Subcutaneous abdominal adipose tissue (tissue), 5 donors: Measurements from ENCODE around the gene IL31.

Source experiments
- H3K27ac ChIP-seq: one replicate; pipeline ENCODE4 v1.7.0; 2013; ENCODE audit warnings: low read depth, mild to moderate bottlenecking, inconsistent platforms, low read length, moderate library complexity
- H3K27me3 ChIP-seq, 5 donors: one replicate each; pipeline ENCODE4 v1.7.0; 2013; ENCODE audit warnings: low read length in 5 of 5, inconsistent platforms in 1 of 5; ENCODE audit not compliant: control insufficient read depth in 5 of 5, insufficient read depth in 4 of 5
- H3K36me3 ChIP-seq, 5 donors: one replicate each; pipeline ENCODE4 v1.7.0; 2013; ENCODE audit warnings: low read length in 5 of 5; ENCODE audit not compliant: control insufficient read depth in 5 of 5, insufficient read depth in 5 of 5
- H3K4me1 ChIP-seq, 5 donors: one replicate each; pipeline ENCODE4 v1.7.0; 2013; ENCODE audit warnings: low read length in 5 of 5, mild to moderate bottlenecking in 3 of 5, moderate library complexity in 1 of 5; ENCODE audit not compliant: control insufficient read depth in 5 of 5, insufficient read depth in 5 of 5
- H3K4me3 ChIP-seq, 5 donors: one replicate each; pipeline ENCODE4 v1.7.0; 2013; ENCODE audit warnings: low read length in 5 of 5, low read depth in 1 of 5
- H3K9ac ChIP-seq, 5 donors: one replicate each; pipeline ENCODE4 v1.7.0; 2013; ENCODE audit warnings: low read length in 5 of 5, mild to moderate bottlenecking in 4 of 5, moderate library complexity in 3 of 5
- H3K9me3 ChIP-seq, 5 donors: one replicate each; pipeline ENCODE4 v1.7.0; 2013; ENCODE audit warnings: low read length in 5 of 5; ENCODE audit not compliant: control insufficient read depth in 5 of 5
- donor health status: healthy.
- donor health status: healthy.
- donor health status: healthy.
- donor health status: healthy.
- donor health status: healthy.

The IL31 gene

GRCh38 chr12:122161682-122162081 is 12.3 kb downstream of the IL31 start:
- Histone ChIP-seq H3K4me3 (no peak overlapping the region), H3K9me3 (peaks cover 0 to 2% (median 0%) of the 10 kb centered on the region in 5 donors), H3K36me3 (no peaks in the 10 kb centered on the region), H3K9ac (no peak overlapping the region), H3K27me3 (peaks cover 0 to 7% (median 0%) of the 10 kb centered on the region in 5 donors), H3K4me1 (peaks cover 0 to 3% (median 0%) of the 10 kb centered on the region in 5 donors), H3K27ac (no peak overlapping the region)

GRCh38 chr12:122160761-122161160 is 13.3 kb downstream of the IL31 start:
- Histone ChIP-seq H3K27ac (no peak overlapping the region), H3K9me3 (peaks cover 0 to 2% (median 0%) of the 10 kb centered on the region in 5 donors), H3K27me3 (peaks cover 0 to 7% (median 0%) of the 10 kb centered on the region in 5 donors), H3K36me3 (no peaks in the 10 kb centered on the region), H3K4me1 (peaks cover 0 to 3% (median 0%) of the 10 kb centered on the region in 5 donors), H3K4me3 (no peak overlapping the region), H3K9ac (no peak overlapping the region)

GRCh38 chr12:122159882-122160281 is 14.1 kb downstream of the IL31 start:
- Histone ChIP-seq H3K27ac (no peak overlapping the region), H3K9ac (no peak overlapping the region), H3K9me3 (peaks cover 0 to 2% (median 0%) of the 10 kb centered on the region in 5 donors), H3K4me3 (no peak overlapping the region), H3K4me1 (peaks cover 0 to 3% (median 0%) of the 10 kb centered on the region in 5 donors), H3K27me3 (peaks cover 0 to 8% (median 0%) of the 10 kb centered on the region in 5 donors), H3K36me3 (no peaks in the 10 kb centered on the region)

GRCh38 chr12:122158700-122159285 is 15.2 kb downstream of the IL31 start:
- peaks cover 0 to 6% (median 0%) of the 10 kb centered on the region in 5 donors for H3K27me3 ChIP-seq
- no peak overlapping the region for H3K27ac ChIP-seq
- H3K36me3 ChIP-seq: no peaks in the 10 kb centered on the region
- H3K4me1 ChIP-seq: peaks cover 0 to 3% (median 0%) of the 10 kb centered on the region in 5 donors
- no peak overlapping the region for H3K4me3 ChIP-seq
- H3K9me3 ChIP-seq: peaks cover 0 to 2% (median 0%) of the 10 kb centered on the region in 5 donors
- H3K9ac ChIP-seq: no peak overlapping the region

GRCh38 chr12:122155705-122156104 is 18.3 kb downstream of the IL31 start:
- H3K9me3 ChIP-seq: no peaks in the 10 kb centered on the region
- H3K27ac ChIP-seq: no peak overlapping the region
- H3K4me3 ChIP-seq: no peak overlapping the region
- H3K9ac ChIP-seq: no peak overlapping the region
- no peaks in the 10 kb centered on the region for H3K4me1 ChIP-seq
- H3K36me3 ChIP-seq: no peaks in the 10 kb centered on the region
- H3K27me3 ChIP-seq: peaks cover 0 to 10% (median 2%) of the 10 kb centered on the region in 5 donors

GRCh38 chr12:122152754-122153153 is 21.3 kb downstream of the IL31 start:
- no peak overlapping the region for H3K9ac ChIP-seq
- no peaks in the 10 kb centered on the region for H3K36me3 ChIP-seq
- no peaks in the 10 kb centered on the region for H3K4me1 ChIP-seq
- peaks cover 0 to 10% (median 3%) of the 10 kb centered on the region in 5 donors for H3K27me3 ChIP-seq
- no peaks in the 10 kb centered on the region for H3K9me3 ChIP-seq
- H3K4me3 ChIP-seq: no peak overlapping the region
- no peak overlapping the region for H3K27ac ChIP-seq

GRCh38 chr12:122150127-122150681 is 23.8 kb downstream of the IL31 start:
- Histone ChIP-seq H3K9ac (no peak overlapping the region), H3K36me3 (peaks cover 0 to 2% (median 0%) of the 10 kb centered on the region in 5 donors), H3K4me1 (no peaks in the 10 kb centered on the region), H3K4me3 (no peak overlapping the region), H3K27ac (no peak overlapping the region), H3K9me3 (no peaks in the 10 kb centered on the region), H3K27me3 (peaks cover 0 to 4% (median 3%) of the 10 kb centered on the region in 5 donors)

GRCh38 chr12:122148657-122149056 is 25.4 kb downstream of the IL31 start:
- Histone ChIP-seq H3K9ac (no peak overlapping the region), H3K4me1 (no peaks in the 10 kb centered on the region), H3K4me3 (no peak overlapping the region), H3K9me3 (no peaks in the 10 kb centered on the region), H3K27ac (no peak overlapping the region), H3K27me3 (peaks cover 0 to 4% (median 3%) of the 10 kb centered on the region in 5 donors), H3K36me3 (peaks cover 0 to 10% (median 6%) of the 10 kb centered on the region in 5 donors)

GRCh38 chr12:122147514-122148290 is 26.3 kb downstream of the IL31 start:
- Histone ChIP-seq H3K27ac (no peak overlapping the region), H3K36me3 (peaks cover 0 to 20% (median 15%) of the 10 kb centered on the region in 5 donors), H3K9ac (no peak overlapping the region), H3K4me3 (no peak overlapping the region), H3K27me3 (peaks cover 0 to 3% (median under 1%) of the 10 kb centered on the region in 5 donors), H3K4me1 (no peaks in the 10 kb centered on the region), H3K9me3 (no peaks in the 10 kb centered on the region)
